Myometrial cell (primary cell): ENCODE measurements around the gene RBM25. TPM values are rescaled to one million over a fixed set of nuclear protein-coding genes. Genes with fewer than 3 reads are reported as not detected.

Experiments
- total RNA-seq: library from RNA; depleted of rRNA; stranded (reverse); fragments of >200 nt; gene quantifications from 2 replicates; pipeline ENCODE4 v1.2.3, GENCODE V29; 2015

The RBM25 gene
- total RNA-seq = 14.7 and 20.0 TPM in 2 replicates

GRCh38 chr14:73058224-73058921, at the start of gene RBM25:
Gene RBM25 (plus strand): TSS chr14:73058534. CDS start chr14:73071642, 13,108 bp downstream.

DNA sequence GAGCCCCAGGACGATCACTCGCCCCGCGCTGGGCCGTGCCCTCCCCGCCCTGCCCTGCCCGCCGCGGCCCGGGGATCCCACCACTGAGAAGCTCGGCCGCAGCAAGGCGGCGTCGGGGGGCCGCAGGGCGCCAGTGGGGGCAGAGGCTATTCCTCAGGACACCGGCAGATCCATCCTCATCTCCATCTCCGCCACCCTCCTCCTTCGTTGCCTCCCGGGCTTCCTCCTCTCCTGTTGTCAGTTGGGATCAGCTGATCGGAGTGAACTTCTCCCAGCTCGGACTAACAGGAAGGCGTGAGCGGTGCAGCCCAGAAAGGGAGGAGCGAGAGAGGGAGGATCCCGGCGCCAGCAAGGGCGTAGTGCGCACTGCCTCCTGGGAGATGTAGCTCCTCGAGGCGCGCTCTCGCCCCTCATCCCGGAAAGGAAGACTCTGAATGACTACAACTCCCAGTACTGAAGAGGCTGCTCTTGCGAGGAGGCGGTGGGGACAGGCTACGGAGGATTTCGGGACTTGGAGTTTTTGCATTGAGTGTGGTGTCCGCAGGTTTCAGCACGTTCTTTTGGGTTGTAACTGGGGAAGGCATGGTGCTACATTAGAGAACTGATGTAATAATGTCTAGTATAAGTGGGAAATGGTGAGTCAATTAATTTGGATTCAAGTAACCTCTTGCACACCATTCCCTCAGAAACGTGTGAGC, 31.3 kb upstream of the RBM25 start, which contains the start of gene ZFYVE1:
Gene ZFYVE1 (minus strand): TSS at position 262 of the 698 bp plus-strand sequence. CDS start 2,598 bp downstream, outside the sequence.

GRCh38 chr14:73136387-73137225, 78.3 kb downstream of the RBM25 start, which contains the start of gene PSEN1:
Gene PSEN1 (plus strand): TSS chr14:73136507. CDS start chr14:73148020, 11,513 bp downstream.

Other genes starting within 250 kb of the RBM25 start
- 2.6 and 3.0 TPM in 2 replicates for gene DPF3, start 164.4 kb upstream of the RBM25 start, total RNA-seq
- 8.4 and 9.2 TPM in 2 replicates for gene DCAF4, start 132.1 kb upstream of the RBM25 start, total RNA-seq
- 15.8 and 17.3 TPM in 2 replicates for gene ZFYVE1, start 31.4 kb upstream of the RBM25 start, total RNA-seq
- gene PSEN1, start 78.0 kb downstream of the RBM25 start, total RNA-seq = 39.2 and 51.9 TPM in 2 replicates
- gene PAPLN, start 179.0 kb downstream of the RBM25 start, total RNA-seq = 5.2 and 8.3 TPM in 2 replicates